BLaER1 (cell line): ENCODE results near the gene ENTHD1.
"Not testable (repeated sequence)": the region's sequence is repeated elsewhere in the genome, so short reads cannot be mapped to it uniquely, and the experiment has no call there.

Source experiments
- H3K27ac ChIP-seq: shearing (Covaris generic); formaldehyde crosslinking; 2 replicates; pipeline ENCODE4 v1.8.1; 2022
- H3K27me3 ChIP-seq: shearing (Covaris generic); formaldehyde crosslinking; 2 replicates; pipeline ENCODE4 v1.8.1; 2022
- H3K36me3 ChIP-seq: shearing (Covaris generic); formaldehyde crosslinking; 2 replicates; pipeline ENCODE4 v1.8.1; 2022
- H3K4me1 ChIP-seq: shearing (Covaris generic); formaldehyde crosslinking; 2 replicates; pipeline ENCODE4 v1.8.1; 2022
- H3K4me2 ChIP-seq: shearing (Covaris generic); formaldehyde crosslinking; 2 replicates; pipeline ENCODE4 v1.8.1; 2022
- H3K4me3 ChIP-seq: shearing (Covaris generic); formaldehyde crosslinking; 2 replicates; pipeline ENCODE4 v1.8.1; 2022
- H3K9ac ChIP-seq: shearing (Covaris generic); formaldehyde crosslinking; 2 replicates; pipeline ENCODE4 v1.8.1; 2022
- H3K9me3 ChIP-seq: shearing (Covaris generic); formaldehyde crosslinking; 2 replicates; pipeline ENCODE4 v1.8.1; 2022
- H4K20me1 ChIP-seq: shearing (Covaris generic); formaldehyde crosslinking; 2 replicates; pipeline ENCODE4 v1.8.1; 2022
- Cebpa-rat ChIP-seq: shearing (Covaris generic); IDR thresholded peaks from 2 replicates; pipeline ENCODE4 v1.8.1; 2022

ENTHD1 gene

GRCh38 chr22:39913886-39914285 lies 20.3 kb upstream of the ENTHD1 start:
- no peaks in the 10 kb centered on the region for H3K27me3 ChIP-seq
- no peak overlapping the region for H3K27ac ChIP-seq
- H3K9me3 ChIP-seq: no peaks in the 10 kb centered on the region
- H3K9ac ChIP-seq: no peak overlapping the region
- no peak overlapping the region for H3K4me3 ChIP-seq
- no peak for TF ChIP-seq Cebpa-rat
- no peaks in the 10 kb centered on the region for H4K20me1 ChIP-seq
- H3K4me1 ChIP-seq: 0 out of 2 replicates have a peak, but pooled peaks cover 6% of the 10 kb centered on the region
- no peak overlapping the region for H3K4me2 ChIP-seq
- H3K36me3 ChIP-seq: no peaks in the 10 kb centered on the region

GRCh38 chr22:39913321-39913720 lies 19.8 kb upstream of the ENTHD1 start:
- Histone ChIP-seq H3K9ac (no peak overlapping the region), H3K4me2 (no peak overlapping the region), H3K36me3 (no peaks in the 10 kb centered on the region), H3K4me3 (no peak overlapping the region), H3K4me1 (0 out of 2 replicates have a peak, but pooled peaks cover 6% of the 10 kb centered on the region), H4K20me1 (no peaks in the 10 kb centered on the region), H3K27ac (no peak overlapping the region), H3K27me3 (no peaks in the 10 kb centered on the region), H3K9me3 (no peaks in the 10 kb centered on the region)
- TF ChIP-seq Cebpa-rat: no peak

- no peaks in the 10 kb centered on the region for H4K20me1 ChIP-seq
- H3K9me3 ChIP-seq: no peaks in the 10 kb centered on the region
- no peak overlapping the region for H3K27ac ChIP-seq
- H3K27me3 ChIP-seq: no peaks in the 10 kb centered on the region
- H3K4me1 ChIP-seq: 0 out of 2 replicates have a peak, but pooled peaks cover 6% of the 10 kb centered on the region
- no peaks in the 10 kb centered on the region for H3K36me3 ChIP-seq
- no peak overlapping the region for H3K4me3 ChIP-seq
- H3K9ac ChIP-seq: no peak overlapping the region
- no peak for TF ChIP-seq Cebpa-rat
- H3K4me2 ChIP-seq: no peak overlapping the region
These were observed 17.5 kb upstream of the ENTHD1 start for GRCh38 chr22:39910876-39911613.

- no peak overlapping the region for H3K4me3 ChIP-seq
- H3K9ac ChIP-seq: no peak overlapping the region
- H3K27ac ChIP-seq: no peak overlapping the region
- no peaks in the 10 kb centered on the region for H3K9me3 ChIP-seq
- H3K4me1 ChIP-seq: no peaks in the 10 kb centered on the region
- no peaks in the 10 kb centered on the region for H3K36me3 ChIP-seq
- no peaks in the 10 kb centered on the region for H4K20me1 ChIP-seq
- H3K4me2 ChIP-seq: no peak overlapping the region
- no peak for TF ChIP-seq Cebpa-rat
- no peaks in the 10 kb centered on the region for H3K27me3 ChIP-seq
These were observed 15.2 kb upstream of the ENTHD1 start for GRCh38 chr22:39908737-39909136.

- no peaks in the 10 kb centered on the region for H3K9me3 ChIP-seq
- H3K36me3 ChIP-seq: no peaks in the 10 kb centered on the region
- H3K4me2 ChIP-seq: no peak overlapping the region
- no peak overlapping the region for H3K9ac ChIP-seq
- H4K20me1 ChIP-seq: no peaks in the 10 kb centered on the region
- TF ChIP-seq Cebpa-rat: no peak
- H3K27ac ChIP-seq: no peak overlapping the region
- H3K27me3 ChIP-seq: no peaks in the 10 kb centered on the region
- H3K4me1 ChIP-seq: no peaks in the 10 kb centered on the region
- H3K4me3 ChIP-seq: no peak overlapping the region
These were observed 14.6 kb upstream of the ENTHD1 start for GRCh38 chr22:39908136-39908535.

GRCh38 chr22:39907605-39908097 lies 14.1 kb upstream of the ENTHD1 start:
- Histone ChIP-seq H3K4me3 (no peak overlapping the region), H4K20me1 (no peaks in the 10 kb centered on the region), H3K9ac (no peak overlapping the region), H3K27ac (no peak overlapping the region), H3K36me3 (no peaks in the 10 kb centered on the region), H3K9me3 (no peaks in the 10 kb centered on the region), H3K4me1 (no peaks in the 10 kb centered on the region), H3K4me2 (no peak overlapping the region), H3K27me3 (no peaks in the 10 kb centered on the region)
- no peak for TF ChIP-seq Cebpa-rat

GRCh38 chr22:39907047-39907446 lies 13.5 kb upstream of the ENTHD1 start:
- H3K27ac ChIP-seq: no peak overlapping the region
- H4K20me1 ChIP-seq: no peaks in the 10 kb centered on the region
- H3K9me3 ChIP-seq: no peaks in the 10 kb centered on the region
- no peak overlapping the region for H3K9ac ChIP-seq
- H3K27me3 ChIP-seq: no peaks in the 10 kb centered on the region
- H3K36me3 ChIP-seq: no peaks in the 10 kb centered on the region
- H3K4me2 ChIP-seq: no peak overlapping the region
- H3K4me3 ChIP-seq: no peak overlapping the region
- H3K4me1 ChIP-seq: no peaks in the 10 kb centered on the region
- TF ChIP-seq Cebpa-rat: no peak

- no peaks in the 10 kb centered on the region for H3K27me3 ChIP-seq
These were observed 12.6 kb upstream of the ENTHD1 start for GRCh38 chr22:39906207-39906606.

GRCh38 chr22:39905687-39906086 lies 12.1 kb upstream of the ENTHD1 start:
- Histone ChIP-seq H3K27me3 (no peaks in the 10 kb centered on the region), H4K20me1 (no peaks in the 10 kb centered on the region), H3K4me2 (no peak overlapping the region), H3K9me3 (no peaks in the 10 kb centered on the region), H3K9ac (no peak overlapping the region), H3K4me3 (no peak overlapping the region), H3K36me3 (no peaks in the 10 kb centered on the region), H3K4me1 (peaks cover 12% of the 10 kb centered on the region), H3K27ac (no peak overlapping the region)
- TF ChIP-seq Cebpa-rat: no peak

More at GRCh38 chr22:39906207-39906606, 12.6 kb upstream of the ENTHD1 start:
- Histone ChIP-seq H3K4me2 (no peak overlapping the region), H3K27ac (no peak overlapping the region), H3K4me1 (peaks cover 7% of the 10 kb centered on the region), H3K9me3 (no peaks in the 10 kb centered on the region), H3K36me3 (no peaks in the 10 kb centered on the region), H4K20me1 (no peaks in the 10 kb centered on the region), H3K4me3 (no peak overlapping the region), H3K9ac (no peak overlapping the region)
- TF ChIP-seq Cebpa-rat: no peak

- Histone ChIP-seq H3K27me3 (no peaks in the 10 kb centered on the region), H3K4me3 (no peak overlapping the region), H3K4me2 (no peak overlapping the region), H4K20me1 (no peaks in the 10 kb centered on the region), H3K9ac (no peak overlapping the region), H3K27ac (no peak overlapping the region), H3K4me1 (peaks cover 20% of the 10 kb centered on the region), H3K9me3 (no peaks in the 10 kb centered on the region), H3K36me3 (no peaks in the 10 kb centered on the region)
- no peak for TF ChIP-seq Cebpa-rat
These were observed 11.3 kb upstream of the ENTHD1 start for GRCh38 chr22:39904862-39905261.

GRCh38 chr22:39904024-39904423 lies 10.5 kb upstream of the ENTHD1 start:
- peaks cover 29% of the 10 kb centered on the region for H3K4me1 ChIP-seq
- H4K20me1 ChIP-seq, H3K9ac ChIP-seq, H3K4me2 ChIP-seq, H3K36me3 ChIP-seq, H3K27ac ChIP-seq, H3K9me3 ChIP-seq, H3K27me3 ChIP-seq, H3K4me3 ChIP-seq: not testable (repeated sequence)
